Karpas-422 (cell line): ENCODE measurements around the gene FBXO2. TPM values are rescaled to one million over a fixed set of nuclear protein-coding genes. Genes with fewer than 3 reads are reported as not detected.

Experiments
- DNase-seq: peaks from one replicate; pipeline ENCODE4 v3.0.0-alpha.2; 2015
- H2AFZ ChIP-seq: fragments of 200-600 bp; sonication (generic); 2 replicates; pipeline ENCODE4 v1.6.1; 2014; ENCODE audit warnings: antibody characterized with exemption, low read length, mixed read lengths
- H3K27ac ChIP-seq: fragments of 200-600 bp; sonication (generic); 2 replicates; pipeline ENCODE4 v1.5.1; 2014; ENCODE audit warnings: mild to moderate bottlenecking, low read length, moderate library complexity
- H3K27me3 ChIP-seq: fragments of 200-600 bp; sonication (generic); 2 replicates; pipeline ENCODE4 v1.6.1; 2014; ENCODE audit warnings: low read length, mixed read lengths
- H3K36me3 ChIP-seq: fragments of 200-600 bp; sonication (generic); 2 replicates; pipeline ENCODE4 v1.6.1; 2014; ENCODE audit warnings: low read length, mixed read lengths; ENCODE audit not compliant: insufficient read depth
- H3K4me1 ChIP-seq: fragments of 200-600 bp; sonication (generic); 2 replicates; pipeline ENCODE4 v1.6.1; 2014; ENCODE audit warnings: mild to moderate bottlenecking, low read length, mixed read lengths
- H3K4me2 ChIP-seq: fragments of 200-600 bp; sonication (generic); 2 replicates; pipeline ENCODE4 v1.6.1; 2014; ENCODE audit warnings: low read length, low read depth, mild to moderate bottlenecking; ENCODE audit not compliant: poor library complexity, severe bottlenecking
- H3K4me3 ChIP-seq: fragments of 200-600 bp; sonication (generic); 2 replicates; pipeline ENCODE4 v1.5.1; 2014; ENCODE audit warnings: mild to moderate bottlenecking, antibody characterized with exemption, low read length, mixed read lengths
- H3K79me2 ChIP-seq: fragments of 200-600 bp; sonication (generic); 2 replicates; pipeline ENCODE4 v1.6.1; 2014; ENCODE audit warnings: mild to moderate bottlenecking, low read length, mixed read lengths
- H3K9ac ChIP-seq: fragments of 200-600 bp; sonication (generic); 2 replicates; pipeline ENCODE4 v1.6.0; 2014; ENCODE audit warnings: low read length
- H3K9me2 ChIP-seq: fragments of 200-600 bp; sonication (generic), shearing (Covaris generic); replicated peaks from 2 replicates; pipeline ENCODE4 v1.6.0; 2014; ENCODE audit warnings: mild to moderate bottlenecking, low read length, moderate library complexity; ENCODE audit not compliant: insufficient read depth
- H3K9me3 ChIP-seq: fragments of 300-700, 200-600 bp; sonication (generic); 2 replicates; pipeline ENCODE4 v1.6.1; 2014; ENCODE audit warnings: low read length, mixed read lengths
- H4K20me1 ChIP-seq: fragments of 200-600 bp; sonication (generic); 2 replicates; pipeline ENCODE4 v1.6.1; 2014; ENCODE audit warnings: mild to moderate bottlenecking, antibody characterized with exemption, low read length, low read depth; ENCODE audit not compliant: insufficient read depth
- total RNA-seq: library from RNA; depleted of rRNA; stranded (reverse); fragments of >200 nt; shearing (Covaris generic); gene quantifications from 2 replicates; pipeline ENCODE4 v1.2.3, GENCODE V29; 2014; ENCODE audit warnings: low replicate concordance

FBXO2 gene
- total RNA-seq, 1 experiment from 2014 or later = not detected

- H3K79me2 ChIP-seq = no peaks in the 10 kb centered on the region
- H3K4me3 ChIP-seq = no peak overlapping the region
- H3K36me3 ChIP-seq = no peaks in the 10 kb centered on the region
- no peak for DNase-seq
- H3K4me1 ChIP-seq = no peaks in the 10 kb centered on the region
- H3K9me2 ChIP-seq = no peaks in the 10 kb centered on the region
- no peak overlapping the region for H3K27ac ChIP-seq
- no peaks in the 10 kb centered on the region for H4K20me1 ChIP-seq
- no peak overlapping the region for H3K4me2 ChIP-seq
- H3K9ac ChIP-seq = no peak overlapping the region
- H3K27me3 ChIP-seq = no peaks in the 10 kb centered on the region
- H2AFZ ChIP-seq = no peak overlapping the region
- no peaks in the 10 kb centered on the region for H3K9me3 ChIP-seq
Measured at GRCh38 chr1:11620924-11621323, 33.3 kb downstream of the FBXO2 start.

- no peaks in the 10 kb centered on the region for H3K79me2 ChIP-seq
- no peaks in the 10 kb centered on the region for H3K36me3 ChIP-seq
- DNase-seq = no peak
Measured at GRCh38 chr1:11620405-11620804, 33.8 kb downstream of the FBXO2 start.

GRCh38 chr1:11617741-11618140 is 36.5 kb downstream of the FBXO2 start:
- H3K4me2 ChIP-seq = no peak overlapping the region
- H3K9me2 ChIP-seq = no peaks in the 10 kb centered on the region
- H3K27me3 ChIP-seq = no peaks in the 10 kb centered on the region
- no peak overlapping the region for H3K9ac ChIP-seq
- no peaks in the 10 kb centered on the region for H3K36me3 ChIP-seq
- H3K27ac ChIP-seq = no peak overlapping the region
- H2AFZ ChIP-seq = no peak overlapping the region
- no peaks in the 10 kb centered on the region for H3K79me2 ChIP-seq
- no peaks in the 10 kb centered on the region for H3K4me1 ChIP-seq
- DNase-seq = no peak
- no peaks in the 10 kb centered on the region for H3K9me3 ChIP-seq
- no peak overlapping the region for H3K4me3 ChIP-seq
- no peaks in the 10 kb centered on the region for H4K20me1 ChIP-seq

More at GRCh38 chr1:11620405-11620804, 33.8 kb downstream of the FBXO2 start:
- H3K9me2 ChIP-seq = no peaks in the 10 kb centered on the region
- no peak overlapping the region for H2AFZ ChIP-seq
- no peak overlapping the region for H3K9ac ChIP-seq
- H3K27ac ChIP-seq = no peak overlapping the region
- H3K4me3 ChIP-seq = no peak overlapping the region
- H4K20me1 ChIP-seq = no peaks in the 10 kb centered on the region
- no peaks in the 10 kb centered on the region for H3K9me3 ChIP-seq
- no peaks in the 10 kb centered on the region for H3K4me1 ChIP-seq
- no peak overlapping the region for H3K4me2 ChIP-seq
- no peaks in the 10 kb centered on the region for H3K27me3 ChIP-seq

- Histone ChIP-seq H3K79me2 (no peaks in the 10 kb centered on the region), H3K4me3 (no peak overlapping the region), H3K36me3 (no peaks in the 10 kb centered on the region), H3K9ac (no peak overlapping the region), H3K4me2 (no peak overlapping the region), H4K20me1 (no peaks in the 10 kb centered on the region), H3K9me3 (no peaks in the 10 kb centered on the region), H3K27me3 (no peaks in the 10 kb centered on the region), H3K9me2 (no peaks in the 10 kb centered on the region), H3K27ac (no peak overlapping the region), H3K4me1 (no peaks in the 10 kb centered on the region), H2AFZ (no peak overlapping the region)
- DNase-seq = no peak
Measured at GRCh38 chr1:11617314-11617713, 36.9 kb downstream of the FBXO2 start.

GRCh38 chr1:11616766-11617165 is 37.5 kb downstream of the FBXO2 start:
- no peaks in the 10 kb centered on the region for H3K9me3 ChIP-seq
- DNase-seq = no peak
- H3K4me1 ChIP-seq = no peaks in the 10 kb centered on the region
- H3K36me3 ChIP-seq = no peaks in the 10 kb centered on the region
- no peak overlapping the region for H3K4me3 ChIP-seq
- no peaks in the 10 kb centered on the region for H3K27me3 ChIP-seq
- H2AFZ ChIP-seq = no peak overlapping the region
- no peaks in the 10 kb centered on the region for H4K20me1 ChIP-seq
- no peaks in the 10 kb centered on the region for H3K9me2 ChIP-seq
- no peak overlapping the region for H3K27ac ChIP-seq
- no peak overlapping the region for H3K9ac ChIP-seq
- H3K79me2 ChIP-seq = no peaks in the 10 kb centered on the region
- no peak overlapping the region for H3K4me2 ChIP-seq

- H3K9me2 ChIP-seq = no peaks in the 10 kb centered on the region
- H3K9me3 ChIP-seq = no peaks in the 10 kb centered on the region
- H3K27ac ChIP-seq = no peak overlapping the region
- H3K27me3 ChIP-seq = no peaks in the 10 kb centered on the region
- H3K79me2 ChIP-seq = no peaks in the 10 kb centered on the region
- H4K20me1 ChIP-seq = no peaks in the 10 kb centered on the region
- H2AFZ ChIP-seq = no peak overlapping the region
- no peaks in the 10 kb centered on the region for H3K36me3 ChIP-seq
- no peak overlapping the region for H3K4me3 ChIP-seq
- DNase-seq = no peak
- H3K9ac ChIP-seq = no peak overlapping the region
- H3K4me2 ChIP-seq = no peak overlapping the region
- H3K4me1 ChIP-seq = no peaks in the 10 kb centered on the region
Measured at GRCh38 chr1:11615090-11615489, 39.1 kb downstream of the FBXO2 start.

GRCh38 chr1:11613347-11613746 is 40.9 kb downstream of the FBXO2 start:
- Histone ChIP-seq H3K4me2 (no peak overlapping the region), H4K20me1 (no peaks in the 10 kb centered on the region), H3K4me1 (no peaks in the 10 kb centered on the region), H3K9me3 (no peaks in the 10 kb centered on the region), H3K27me3 (no peaks in the 10 kb centered on the region), H3K36me3 (no peaks in the 10 kb centered on the region), H3K27ac (no peak overlapping the region), H3K79me2 (no peaks in the 10 kb centered on the region), H3K9me2 (no peaks in the 10 kb centered on the region), H3K9ac (no peak overlapping the region), H2AFZ (no peak overlapping the region), H3K4me3 (no peak overlapping the region)
- DNase-seq = no peak

GRCh38 chr1:11611638-11612327 is 42.4 kb downstream of the FBXO2 start:
- no peak overlapping the region for H3K4me2 ChIP-seq
- H3K9me2 ChIP-seq = no peaks in the 10 kb centered on the region
- H3K4me1 ChIP-seq = no peaks in the 10 kb centered on the region
- H3K27me3 ChIP-seq = no peaks in the 10 kb centered on the region
- no peaks in the 10 kb centered on the region for H3K36me3 ChIP-seq
- no peak overlapping the region for H3K4me3 ChIP-seq
- no peak overlapping the region for H3K9ac ChIP-seq
- H3K79me2 ChIP-seq = no peaks in the 10 kb centered on the region
- no peak overlapping the region for H3K27ac ChIP-seq
- H2AFZ ChIP-seq = no peak overlapping the region
- H4K20me1 ChIP-seq = no peaks in the 10 kb centered on the region
- DNase-seq = peak; percentile 42
- H3K9me3 ChIP-seq = no peaks in the 10 kb centered on the region
